ENCODE measurements around the gene SYNPO. TPM values are rescaled to one million over a fixed set of nuclear protein-coding genes. Genes with fewer than 3 reads are reported as not detected.

The SYNPO gene
- total RNA-seq, 1 donor from 2014 or later, result 40.2 TPM

DNA sequence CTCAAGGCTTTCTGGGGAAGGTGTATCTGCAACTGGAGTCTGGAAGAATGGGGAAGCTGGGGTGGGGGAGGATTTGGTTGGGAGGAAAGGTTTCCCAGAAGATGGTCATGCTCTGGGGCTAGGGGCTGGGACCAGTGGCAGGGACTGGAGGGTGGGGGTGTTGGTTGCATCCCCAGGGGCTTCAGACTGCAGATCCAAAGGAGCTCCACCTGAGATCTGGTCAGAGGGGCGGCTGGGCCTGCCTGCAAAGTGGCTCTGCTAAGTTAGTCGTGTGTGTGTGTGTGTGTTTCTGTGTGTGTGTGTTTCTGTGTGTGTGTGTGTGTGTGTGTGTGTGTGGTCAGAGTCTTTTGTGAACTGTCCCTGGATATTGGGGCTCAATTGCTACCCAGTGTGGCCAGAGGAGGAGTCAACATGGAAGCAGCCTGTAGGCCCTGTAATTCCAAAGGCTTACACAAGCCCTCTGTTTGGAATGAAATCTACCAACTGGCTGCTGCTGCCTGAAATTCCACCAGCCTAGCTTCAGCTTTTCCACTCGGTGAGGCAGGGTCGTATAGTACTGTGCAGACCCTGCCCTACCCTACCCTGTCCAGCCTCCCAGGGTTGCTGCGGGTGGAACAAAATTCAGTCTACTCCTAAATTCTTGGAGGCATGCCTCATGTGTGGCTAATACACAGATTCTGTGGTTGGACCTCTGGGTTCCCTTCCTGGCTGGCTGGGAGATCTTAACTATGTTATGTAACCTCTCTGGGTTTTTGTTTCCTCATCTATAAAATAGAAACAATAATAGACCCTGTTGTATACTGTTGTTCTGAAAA lies 12.5 kb upstream of the SYNPO start:
- Mint-ChIP-seq H3K9me3 (ENCODE audit: unreplicated experiment) (no peaks in the 10 kb centered on the region), H3K27ac (ENCODE audit: unreplicated experiment) (no peak overlapping the region), H3K27me3 (ENCODE audit: low read depth, unreplicated experiment) (peaks cover 7% of the 10 kb centered on the region), H3K36me3 (ENCODE audit: low read depth, unreplicated experiment) (peaks cover 6% of the 10 kb centered on the region), H3K4me1 (ENCODE audit: low read depth, unreplicated experiment) (peaks cover 47% of the 10 kb centered on the region), H3K4me3 (ENCODE audit: unreplicated experiment) (no peak overlapping the region)
- FAIRE-seq, result no peak
- DNase-seq (ENCODE audit: low read depth), result peak; percentile 80
- Histone ChIP-seq H3K27ac (ENCODE audit: low read depth, low read length) (peak overlapping the region; percentile 14), H3K36me3 (ENCODE audit: insufficient read depth, low read length) (no peaks in the 10 kb centered on the region), H3K4me3 (ENCODE audit: insufficient read depth, low read depth, low read length) (no peak overlapping the region), H3K9me3 (ENCODE audit: insufficient read depth, low read depth, low read length) (no peaks in the 10 kb centered on the region), H3K79me2 (ENCODE audit: insufficient read depth, low read length) (peaks cover 50% of the 10 kb centered on the region), H3K9ac (ENCODE audit: low read length) (peak overlapping the region; percentile 48), H2AFZ (ENCODE audit: low read depth, low read length) (no peak overlapping the region), H3K4me1 (ENCODE audit: insufficient read depth, low read length) (peaks cover 54% of the 10 kb centered on the region), H3K4me2 (ENCODE audit: low read length) (peak overlapping the region; percentile 86), H3K27me3 (ENCODE audit: insufficient read depth, low read length) (no peaks in the 10 kb centered on the region), H4K20me1 (ENCODE audit: insufficient read depth, low read length) (peaks cover 25% of the 10 kb centered on the region)
- TF ChIP-seq EZH2 (IDR thresholded peaks at IDR 0.05; ENCODE audit: insufficient read depth, low read length), result no peak

DNA sequence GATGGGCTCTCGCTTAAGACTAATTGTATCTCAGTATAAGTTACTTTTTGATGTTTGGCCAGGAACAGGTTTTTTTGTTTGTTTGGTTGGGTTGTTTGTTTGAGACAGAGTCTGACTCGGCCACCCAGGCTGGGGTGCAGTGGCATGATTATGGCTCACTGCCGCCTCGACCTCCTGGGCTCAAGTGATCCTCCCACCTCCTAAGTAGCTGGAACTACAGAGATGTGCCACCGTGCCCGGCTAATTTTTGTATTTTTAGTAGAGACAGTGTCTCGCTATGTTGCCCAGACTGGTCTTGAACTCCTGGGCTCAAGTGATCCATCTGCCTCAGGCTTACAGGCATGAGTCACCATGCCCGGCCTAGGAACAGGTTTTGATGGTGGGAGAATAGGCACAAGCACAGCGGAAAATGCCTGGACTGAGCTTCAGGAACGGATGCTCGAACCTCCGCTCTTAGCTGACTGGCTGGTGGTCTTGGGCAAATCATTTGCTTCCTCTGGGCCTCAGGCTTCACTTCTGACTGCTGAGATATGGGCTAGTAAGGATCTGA lies 11.4 kb upstream of the SYNPO start:
- Mint-ChIP-seq H3K27ac (ENCODE audit: unreplicated experiment) (peak overlapping the region; percentile 12), H3K4me3 (ENCODE audit: unreplicated experiment) (no peak overlapping the region), H3K27me3 (ENCODE audit: low read depth, unreplicated experiment) (peaks cover 6% of the 10 kb centered on the region), H3K4me1 (ENCODE audit: low read depth, unreplicated experiment) (peaks cover 45% of the 10 kb centered on the region), H3K9me3 (ENCODE audit: unreplicated experiment) (no peaks in the 10 kb centered on the region), H3K36me3 (ENCODE audit: low read depth, unreplicated experiment) (peaks cover 8% of the 10 kb centered on the region)
- Histone ChIP-seq H3K27ac (ENCODE audit: low read depth, low read length) (no peak overlapping the region), H3K9me3 (ENCODE audit: insufficient read depth, low read depth, low read length) (no peaks in the 10 kb centered on the region), H3K9ac (ENCODE audit: low read length) (no peak overlapping the region), H3K4me2 (ENCODE audit: low read length) (peak overlapping the region; percentile 17), H4K20me1 (ENCODE audit: insufficient read depth, low read length) (peaks cover 25% of the 10 kb centered on the region), H3K4me3 (ENCODE audit: insufficient read depth, low read depth, low read length) (no peak overlapping the region), H2AFZ (ENCODE audit: low read depth, low read length) (no peak overlapping the region), H3K27me3 (ENCODE audit: insufficient read depth, low read length) (no peaks in the 10 kb centered on the region), H3K4me1 (ENCODE audit: insufficient read depth, low read length) (peaks cover 47% of the 10 kb centered on the region), H3K36me3 (ENCODE audit: insufficient read depth, low read length) (no peaks in the 10 kb centered on the region), H3K79me2 (ENCODE audit: insufficient read depth, low read length) (peaks cover 50% of the 10 kb centered on the region)
- DNase-seq (ENCODE audit: low read depth), result no peak
- no peak for FAIRE-seq
- no peak for TF ChIP-seq EZH2 (IDR thresholded peaks at IDR 0.05; ENCODE audit: insufficient read depth, low read length)
- TF ChIP-seq, protein P1, sequence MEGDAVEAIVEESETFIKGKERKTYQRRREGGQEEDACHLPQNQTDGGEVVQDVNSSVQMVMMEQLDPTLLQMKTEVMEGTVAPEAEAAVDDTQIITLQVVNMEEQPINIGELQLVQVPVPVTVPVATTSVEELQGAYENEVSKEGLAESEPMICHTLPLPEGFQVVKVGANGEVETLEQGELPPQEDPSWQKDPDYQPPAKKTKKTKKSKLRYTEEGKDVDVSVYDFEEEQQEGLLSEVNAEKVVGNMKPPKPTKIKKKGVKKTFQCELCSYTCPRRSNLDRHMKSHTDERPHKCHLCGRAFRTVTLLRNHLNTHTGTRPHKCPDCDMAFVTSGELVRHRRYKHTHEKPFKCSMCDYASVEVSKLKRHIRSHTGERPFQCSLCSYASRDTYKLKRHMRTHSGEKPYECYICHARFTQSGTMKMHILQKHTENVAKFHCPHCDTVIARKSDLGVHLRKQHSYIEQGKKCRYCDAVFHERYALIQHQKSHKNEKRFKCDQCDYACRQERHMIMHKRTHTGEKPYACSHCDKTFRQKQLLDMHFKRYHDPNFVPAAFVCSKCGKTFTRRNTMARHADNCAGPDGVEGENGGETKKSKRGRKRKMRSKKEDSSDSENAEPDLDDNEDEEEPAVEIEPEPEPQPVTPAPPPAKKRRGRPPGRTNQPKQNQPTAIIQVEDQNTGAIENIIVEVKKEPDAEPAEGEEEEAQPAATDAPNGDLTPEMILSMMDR (IDR thresholded peaks at IDR 0.05; ENCODE audit: insufficient read depth, low read depth, low read length), result no peak

GRCh38 chr5:150630016-150630415 lies 10.4 kb upstream of the SYNPO start:
- H3K36me3 ChIP-seq (ENCODE audit: insufficient read depth, low read length), result no peaks in the 10 kb centered on the region
- peaks cover 25% of the 10 kb centered on the region for H4K20me1 ChIP-seq (ENCODE audit: insufficient read depth, low read length)
- H3K4me3 ChIP-seq (ENCODE audit: insufficient read depth, low read depth, low read length), result no peak overlapping the region
- H3K4me2 ChIP-seq (ENCODE audit: low read length), result no peak overlapping the region
- no peaks in the 10 kb centered on the region for H3K9me3 ChIP-seq (ENCODE audit: insufficient read depth, low read depth, low read length)
- H2AFZ ChIP-seq (ENCODE audit: low read depth, low read length), result no peak overlapping the region
- TF ChIP-seq, protein P1 (IDR thresholded peaks at IDR 0.05; ENCODE audit: insufficient read depth, low read depth, low read length), result no peak
- no peak for TF ChIP-seq EZH2 (IDR thresholded peaks at IDR 0.05; ENCODE audit: insufficient read depth, low read length)
- peaks cover 47% of the 10 kb centered on the region for H3K79me2 ChIP-seq (ENCODE audit: insufficient read depth, low read length)
- Mint-ChIP-seq H3K27ac (ENCODE audit: unreplicated experiment) (no peak overlapping the region), H3K4me3 (ENCODE audit: unreplicated experiment) (peak overlapping the region; percentile 66), H3K27me3 (ENCODE audit: low read depth, unreplicated experiment) (peaks cover 2% of the 10 kb centered on the region), H3K9me3 (ENCODE audit: unreplicated experiment) (no peaks in the 10 kb centered on the region), H3K4me1 (ENCODE audit: low read depth, unreplicated experiment) (peaks cover 42% of the 10 kb centered on the region), H3K36me3 (ENCODE audit: low read depth, unreplicated experiment) (peaks cover 13% of the 10 kb centered on the region)
- H3K27ac ChIP-seq (ENCODE audit: low read depth, low read length), result no peak overlapping the region
- DNase-seq (ENCODE audit: low read depth) (no peak), FAIRE-seq (no peak)
- no peak overlapping the region for H3K9ac ChIP-seq (ENCODE audit: low read length)
- no peaks in the 10 kb centered on the region for H3K27me3 ChIP-seq (ENCODE audit: insufficient read depth, low read length)
- peaks cover 41% of the 10 kb centered on the region for H3K4me1 ChIP-seq (ENCODE audit: insufficient read depth, low read length)

Data from astrocyte (in vitro differentiated cells and primary cell).